IPS-20b (cell line): Measurements from ENCODE around the gene FSTL4.

Source experiments
- H3K27ac ChIP-seq: one replicate; pipeline ENCODE4 v1.5.1; 2013; ENCODE audit warnings: low read length
- H3K27me3 ChIP-seq: 2 replicates; pipeline ENCODE4 v1.6.1; 2013; ENCODE audit warnings: mild to moderate bottlenecking, low read length, inconsistent platforms; ENCODE audit not compliant: insufficient read depth
- H3K36me3 ChIP-seq: 2 replicates; pipeline ENCODE4 v1.6.1; 2013; ENCODE audit warnings: low read depth, mild to moderate bottlenecking, inconsistent platforms, low read length, moderate library complexity; ENCODE audit not compliant: insufficient read depth
- H3K4me1 ChIP-seq: 2 replicates; pipeline ENCODE4 v1.6.1; 2013; ENCODE audit warnings: mild to moderate bottlenecking, control low read depth, inconsistent platforms, low read length, moderate library complexity; ENCODE audit not compliant: insufficient read depth
- H3K4me3 ChIP-seq: 2 replicates; pipeline ENCODE4 v1.5.1; 2013; ENCODE audit warnings: mild to moderate bottlenecking, low read length, inconsistent platforms
- H3K9ac ChIP-seq: 2 replicates; pipeline ENCODE4 v1.6.1; 2013; ENCODE audit warnings: low read depth, mild to moderate bottlenecking, inconsistent platforms, low read length, moderate library complexity
- H3K9me3 ChIP-seq: 2 replicates; pipeline ENCODE4 v1.6.1; 2013; ENCODE audit warnings: mild to moderate bottlenecking, low read depth, low read length, inconsistent platforms; ENCODE audit not compliant: insufficient read depth

Gene FSTL4

GRCh38 chr5:133323494-133324457 is 288.6 kb downstream of the FSTL4 start:
- Histone ChIP-seq H3K4me1 (peaks cover 26% of the 10 kb centered on the region), H3K9ac (no peak overlapping the region), H3K36me3 (no peaks in the 10 kb centered on the region), H3K27me3 (peaks cover 35% of the 10 kb centered on the region), H3K4me3 (no peak overlapping the region), H3K9me3 (no peaks in the 10 kb centered on the region), H3K27ac (no peak overlapping the region)

- H3K36me3 ChIP-seq: no peaks in the 10 kb centered on the region
- H3K9me3 ChIP-seq: no peaks in the 10 kb centered on the region
- H3K4me1 ChIP-seq: peaks cover 16% of the 10 kb centered on the region
- H3K9ac ChIP-seq: no peak overlapping the region
- H3K27ac ChIP-seq: no peak overlapping the region
- H3K4me3 ChIP-seq: no peak overlapping the region
- H3K27me3 ChIP-seq: peaks cover 35% of the 10 kb centered on the region
These were observed 289.6 kb downstream of the FSTL4 start for GRCh38 chr5:133322743-133323142.

- H3K4me1 ChIP-seq: peaks cover 8% of the 10 kb centered on the region; the same call in 1 of the 2 replicates
- H3K27me3 ChIP-seq: peaks cover 28% of the 10 kb centered on the region
- no peaks in the 10 kb centered on the region for H3K9me3 ChIP-seq
- H3K27ac ChIP-seq: no peak overlapping the region
- H3K4me3 ChIP-seq: no peak overlapping the region
- H3K36me3 ChIP-seq: no peaks in the 10 kb centered on the region
- H3K9ac ChIP-seq: no peak overlapping the region
These were observed 290.4 kb downstream of the FSTL4 start for GRCh38 chr5:133321833-133322420.

- H3K27me3 ChIP-seq: peaks cover 23% of the 10 kb centered on the region; the same call in 1 of the 2 replicates
- H3K9me3 ChIP-seq: no peaks in the 10 kb centered on the region
- peaks cover 8% of the 10 kb centered on the region; the same call in 1 of the 2 replicates for H3K4me1 ChIP-seq
- H3K4me3 ChIP-seq: no peak overlapping the region
- no peak overlapping the region for H3K9ac ChIP-seq
- no peak overlapping the region for H3K27ac ChIP-seq
- no peaks in the 10 kb centered on the region for H3K36me3 ChIP-seq
These were observed 291.0 kb downstream of the FSTL4 start for GRCh38 chr5:133321286-133321832.

GRCh38 chr5:133319905-133320520 is 292.3 kb downstream of the FSTL4 start:
- Histone ChIP-seq H3K4me1 (peaks cover 8% of the 10 kb centered on the region; the same call in 1 of the 2 replicates), H3K4me3 (no peak overlapping the region), H3K9ac (no peak overlapping the region)

GRCh38 chr5:133319244-133319643 is 293.1 kb downstream of the FSTL4 start:
- Histone ChIP-seq H3K27me3 (0 out of 2 replicates have a peak, but pooled peaks cover 2% of the 10 kb centered on the region), H3K4me1 (peaks cover 8% of the 10 kb centered on the region; the same call in 1 of the 2 replicates), H3K4me3 (no peak overlapping the region), H3K36me3 (no peaks in the 10 kb centered on the region), H3K9ac (no peak overlapping the region), H3K9me3 (no peaks in the 10 kb centered on the region), H3K27ac (no peak overlapping the region)

More at GRCh38 chr5:133319905-133320520, 292.3 kb downstream of the FSTL4 start:
- peaks cover 10% of the 10 kb centered on the region; the same call in 1 of the 2 replicates for H3K27me3 ChIP-seq
- H3K27ac ChIP-seq: no peak overlapping the region
- H3K36me3 ChIP-seq: no peaks in the 10 kb centered on the region
- H3K9me3 ChIP-seq: no peaks in the 10 kb centered on the region

GRCh38 chr5:133317558-133317957 is 294.8 kb downstream of the FSTL4 start:
- Histone ChIP-seq H3K27me3 (no peaks in the 10 kb centered on the region), H3K4me3 (no peak overlapping the region), H3K9ac (no peak overlapping the region), H3K36me3 (no peaks in the 10 kb centered on the region), H3K4me1 (peaks cover 8% of the 10 kb centered on the region; the same call in 1 of the 2 replicates), H3K9me3 (no peaks in the 10 kb centered on the region), H3K27ac (no peak overlapping the region)

GRCh38 chr5:133316346-133317343 is 295.7 kb downstream of the FSTL4 start:
- Histone ChIP-seq H3K4me3 (no peak overlapping the region), H3K9ac (no peak overlapping the region), H3K4me1 (peaks cover 8% of the 10 kb centered on the region; the same call in 1 of the 2 replicates), H3K27me3 (no peaks in the 10 kb centered on the region), H3K9me3 (no peaks in the 10 kb centered on the region), H3K27ac (no peak overlapping the region), H3K36me3 (no peaks in the 10 kb centered on the region)

- H3K27me3 ChIP-seq: no peaks in the 10 kb centered on the region
- no peak overlapping the region for H3K27ac ChIP-seq
- no peak overlapping the region for H3K9ac ChIP-seq
- H3K4me3 ChIP-seq: no peak overlapping the region
- H3K4me1 ChIP-seq: no peaks in the 10 kb centered on the region
- H3K36me3 ChIP-seq: no peaks in the 10 kb centered on the region
- no peaks in the 10 kb centered on the region for H3K9me3 ChIP-seq
These were observed 298.3 kb downstream of the FSTL4 start for GRCh38 chr5:133314086-133314485.

GRCh38 chr5:133311176-133311575 is 301.2 kb downstream of the FSTL4 start:
- Histone ChIP-seq H3K4me3 (no peak overlapping the region), H3K9ac (no peak overlapping the region), H3K4me1 (no peaks in the 10 kb centered on the region), H3K9me3 (no peaks in the 10 kb centered on the region), H3K36me3 (no peaks in the 10 kb centered on the region), H3K27me3 (no peaks in the 10 kb centered on the region), H3K27ac (no peak overlapping the region)
